ENCODE data around the gene SLC4A7. TPM values are rescaled to one million over a fixed set of nuclear protein-coding genes. Genes with fewer than 3 reads are reported as not detected.
A peak's percentile ranks its signal among the peaks of the same experiment; 100 is the strongest.
"Not testable (repeated sequence)": the region's sequence is repeated elsewhere in the genome, so short reads cannot be mapped to it uniquely, and the experiment has no call there.

The SLC4A7 gene
- total and polyA plus RNA-seq, 2 experiments from 2014 or later, result 25.5 to 73.4 TPM

- peaks cover 80% of the 10 kb centered on the region for H3K36me3 ChIP-seq (ENCODE audit: low read depth)
- no peak overlapping the region for H3K4me2 ChIP-seq (ENCODE audit: unreplicated experiment)
- H3K27ac ChIP-seq, result no peak overlapping the region
- peaks cover 41% of the 10 kb centered on the region for H3K79me2 ChIP-seq (ENCODE audit: insufficient read depth)
- H3K9me2 ChIP-seq (ENCODE audit: insufficient read depth), result no peaks in the 10 kb centered on the region
- DNase-seq, result no peak
- no peak overlapping the region for H3K9ac ChIP-seq
- H3F3A ChIP-seq (ENCODE audit: insufficient read depth), result peaks cover 30% of the 10 kb centered on the region
- 95 to 96% methylated on average over 1 of the region's 1 CpG for WGBS, 2 experiments (ENCODE audit: low coverage in 1 of 2, low lambda C conversion rate in 2 of 2, missing lambda C conversion rate in 2 of 2)
- TF ChIP-seq EZH2 (IDR thresholded peaks at IDR 0.05; ENCODE audit: insufficient read depth, poor library complexity, severe bottlenecking) (no peak), EZH2phosphoT487 (IDR thresholded peaks at IDR 0.05; ENCODE audit: insufficient read depth, low read depth) (no peak)
- H4K20me1 ChIP-seq (ENCODE audit: insufficient read depth), result no peaks in the 10 kb centered on the region
- in situ Hi-C loops (cut with MboI), result no loop called here
- no peaks in the 10 kb centered on the region for H3K9me3 ChIP-seq (ENCODE audit: low read depth)
- no peak overlapping the region for H3K4me3 ChIP-seq
- H2AFZ ChIP-seq, result no peak overlapping the region
- H3K27me3 ChIP-seq (replicated peaks; ENCODE audit: insufficient read depth), result no peaks in the 10 kb centered on the region
- H3K4me1 ChIP-seq (ENCODE audit: insufficient read depth), result no peaks in the 10 kb centered on the region
Observed at GRCh38 chr3:27415202-27415601, 69.0 kb downstream of the SLC4A7 start.

DNA sequence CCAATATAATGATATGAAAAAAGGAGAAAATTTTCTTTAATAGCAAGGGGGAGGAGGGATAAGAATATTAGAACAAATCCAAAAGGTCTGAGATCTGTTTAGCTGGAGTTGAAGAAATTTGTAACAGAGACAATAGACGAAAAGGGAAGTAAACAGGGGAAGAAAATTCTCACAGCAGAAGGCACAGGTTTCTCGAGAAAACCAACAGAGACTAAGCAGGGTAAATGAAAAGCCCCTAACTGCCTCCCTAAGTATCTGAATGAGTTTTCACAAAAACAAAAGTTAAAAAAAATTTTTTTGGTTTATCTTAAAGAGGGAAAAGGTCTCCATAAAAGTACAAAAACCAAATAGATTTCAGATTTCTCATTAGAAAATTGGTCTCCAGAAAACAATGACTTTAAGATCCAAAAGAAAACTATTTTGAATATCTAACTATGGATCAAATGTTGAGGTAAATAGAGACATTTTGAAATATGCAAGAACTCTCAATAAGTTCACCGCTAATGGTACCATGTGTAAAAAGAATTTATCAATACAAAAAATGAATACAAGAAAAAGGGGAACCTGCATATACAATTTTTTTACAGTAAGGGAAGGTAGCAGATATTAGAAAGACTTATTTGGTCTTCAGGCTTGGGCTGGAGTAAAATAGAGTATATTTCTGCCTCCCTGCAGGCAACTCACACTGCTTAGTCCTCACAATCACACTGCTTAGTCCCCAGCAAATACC lies 91.1 kb downstream of the SLC4A7 start:
- in situ Hi-C loops (cut with MboI), result no loop called here
- H3K79me2 ChIP-seq (ENCODE audit: insufficient read depth), result peaks cover 59% of the 10 kb centered on the region
- peaks cover 79% of the 10 kb centered on the region for H3K36me3 ChIP-seq (ENCODE audit: low read depth)
- H3K27me3 ChIP-seq (replicated peaks; ENCODE audit: insufficient read depth), result no peaks in the 10 kb centered on the region
- H3K27ac ChIP-seq, result no peak overlapping the region
- no peak overlapping the region for H2AFZ ChIP-seq
- 64 to 67% methylated on average over 3 of the region's 3 CpGs for WGBS, 2 experiments (ENCODE audit: low coverage in 1 of 2, low lambda C conversion rate in 2 of 2, missing lambda C conversion rate in 2 of 2)
- H3K4me1 ChIP-seq (ENCODE audit: insufficient read depth), result no peaks in the 10 kb centered on the region
- peaks cover 45% of the 10 kb centered on the region for H3F3A ChIP-seq (ENCODE audit: insufficient read depth)
- TF ChIP-seq EZH2phosphoT487 (IDR thresholded peaks at IDR 0.05; ENCODE audit: insufficient read depth, low read depth), result no peak
- no peak for TF ChIP-seq EZH2 (IDR thresholded peaks at IDR 0.05; ENCODE audit: insufficient read depth, poor library complexity, severe bottlenecking)
- no peaks in the 10 kb centered on the region for H4K20me1 ChIP-seq (ENCODE audit: insufficient read depth)
- H3K9me3 ChIP-seq (ENCODE audit: low read depth), result no peaks in the 10 kb centered on the region
- no peak for DNase-seq
- no peak overlapping the region for H3K4me3 ChIP-seq
- no peaks in the 10 kb centered on the region for H3K9me2 ChIP-seq (ENCODE audit: insufficient read depth)
- H3K4me2 ChIP-seq (ENCODE audit: unreplicated experiment), result no peak overlapping the region
- H3K9ac ChIP-seq, result no peak overlapping the region

GRCh38 chr3:27392414-27392813 lies 91.8 kb downstream of the SLC4A7 start:
- H4K20me1 ChIP-seq (ENCODE audit: insufficient read depth); in situ Hi-C loops (cut with MboI); H3K4me3 ChIP-seq; H3K27ac ChIP-seq; H3K4me1 ChIP-seq (ENCODE audit: insufficient read depth); H3K27me3 ChIP-seq (replicated peaks; ENCODE audit: insufficient read depth); H3K9ac ChIP-seq; H3K9me3 ChIP-seq (ENCODE audit: low read depth); H3K9me2 ChIP-seq (ENCODE audit: insufficient read depth); H3K4me2 ChIP-seq (ENCODE audit: unreplicated experiment); H2AFZ ChIP-seq; DNase-seq: not testable (repeated sequence)
- WGBS, 2 experiments (ENCODE audit: low coverage in 1 of 2, low lambda C conversion rate in 2 of 2, missing lambda C conversion rate in 2 of 2), result 96 to 98% methylated on average over 10 of the region's 10 CpGs
- Histone ChIP-seq H3K79me2 (ENCODE audit: insufficient read depth) (peaks cover 59% of the 10 kb centered on the region), H3F3A (ENCODE audit: insufficient read depth) (peaks cover 41% of the 10 kb centered on the region), H3K36me3 (ENCODE audit: low read depth) (peaks cover 79% of the 10 kb centered on the region)

DNA sequence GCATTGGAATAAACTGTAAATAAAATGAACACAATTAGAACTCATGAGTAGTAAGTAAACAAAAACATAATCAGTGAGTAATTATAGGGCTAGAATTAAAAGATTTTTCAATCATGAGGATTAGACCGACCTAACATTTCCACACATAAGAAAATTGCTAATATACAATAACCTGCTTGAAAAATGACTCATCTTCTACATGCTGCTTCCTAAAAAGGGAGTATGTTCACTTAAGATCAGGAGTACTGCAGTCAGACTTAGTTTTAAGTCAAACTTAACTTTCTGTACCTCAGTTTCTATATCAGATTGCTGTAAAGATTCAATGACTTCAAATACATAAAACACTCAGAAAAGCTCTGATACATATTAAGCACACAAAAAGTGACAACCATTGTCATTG lies 92.4 kb downstream of the SLC4A7 start:
- no peak overlapping the region for H3K27ac ChIP-seq
- H3K9me3 ChIP-seq (ENCODE audit: low read depth), result no peaks in the 10 kb centered on the region
- no peaks in the 10 kb centered on the region for H3K9me2 ChIP-seq (ENCODE audit: insufficient read depth)
- in situ Hi-C loops (cut with MboI), result no loop called here
- no peak overlapping the region for H2AFZ ChIP-seq
- H3F3A ChIP-seq (ENCODE audit: insufficient read depth), result peaks cover 41% of the 10 kb centered on the region; the same call in 1 of the 2 replicates
- peak; percentile 19 for DNase-seq
- no peak overlapping the region for H3K4me3 ChIP-seq
- TF ChIP-seq EZH2 (IDR thresholded peaks at IDR 0.05; ENCODE audit: insufficient read depth, poor library complexity, severe bottlenecking), result no peak
- no peak for TF ChIP-seq EZH2phosphoT487 (IDR thresholded peaks at IDR 0.05; ENCODE audit: insufficient read depth, low read depth)
- WGBS, 2 experiments (ENCODE audit: low coverage in 1 of 2, low lambda C conversion rate in 2 of 2, missing lambda C conversion rate in 2 of 2), result 95 to 97% methylated on average over 1 of the region's 1 CpG
- H3K36me3 ChIP-seq (ENCODE audit: low read depth), result peaks cover 79% of the 10 kb centered on the region
- no peak overlapping the region for H3K9ac ChIP-seq
- no peak overlapping the region for H3K4me2 ChIP-seq (ENCODE audit: unreplicated experiment)
- 0 out of 2 replicates have a peak, but pooled peaks cover 6% of the 10 kb centered on the region for H3K4me1 ChIP-seq (ENCODE audit: insufficient read depth)
- H3K79me2 ChIP-seq (ENCODE audit: insufficient read depth), result peaks cover 59% of the 10 kb centered on the region
- H3K27me3 ChIP-seq (replicated peaks; ENCODE audit: insufficient read depth), result no peaks in the 10 kb centered on the region
- H4K20me1 ChIP-seq (ENCODE audit: insufficient read depth), result no peaks in the 10 kb centered on the region
